ENCODE measurements around the gene MINDY4.

MINDY4 gene

DNA sequence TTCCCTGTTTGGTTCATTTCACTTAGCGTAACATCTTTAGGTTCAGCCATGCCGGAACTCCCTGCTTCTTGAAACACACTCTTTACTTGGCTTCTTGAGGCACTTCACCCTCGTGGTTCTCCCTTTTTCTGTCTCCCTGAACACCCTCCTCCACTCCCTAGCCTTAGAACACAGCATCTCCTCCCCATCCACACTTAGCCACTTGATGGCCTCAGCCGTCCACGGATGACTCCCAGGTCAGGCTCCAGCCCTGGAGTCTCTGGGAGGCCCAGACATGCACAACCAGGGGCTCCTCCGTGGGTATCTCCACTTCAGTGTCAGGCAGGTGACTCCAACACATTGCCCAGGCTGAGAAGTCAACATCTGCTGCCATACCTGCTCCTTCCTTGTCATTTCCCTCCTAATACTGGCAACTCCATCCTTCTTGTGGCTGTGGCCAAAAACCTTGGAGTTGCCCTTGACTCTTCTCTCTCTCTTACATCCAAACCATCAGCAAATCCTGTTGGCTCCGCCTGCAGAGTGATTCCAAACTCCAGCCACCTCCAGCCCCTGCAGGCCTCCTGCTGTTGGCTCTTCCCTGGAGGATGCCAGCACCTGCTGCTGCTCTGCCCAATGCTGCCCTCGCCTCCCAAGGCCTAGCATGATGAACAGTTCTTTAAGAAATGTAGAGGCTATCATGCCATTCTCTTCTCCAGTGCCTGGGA, 27.7 kb upstream of the MINDY4 start:
- DNase-seq = no peak

DNA sequence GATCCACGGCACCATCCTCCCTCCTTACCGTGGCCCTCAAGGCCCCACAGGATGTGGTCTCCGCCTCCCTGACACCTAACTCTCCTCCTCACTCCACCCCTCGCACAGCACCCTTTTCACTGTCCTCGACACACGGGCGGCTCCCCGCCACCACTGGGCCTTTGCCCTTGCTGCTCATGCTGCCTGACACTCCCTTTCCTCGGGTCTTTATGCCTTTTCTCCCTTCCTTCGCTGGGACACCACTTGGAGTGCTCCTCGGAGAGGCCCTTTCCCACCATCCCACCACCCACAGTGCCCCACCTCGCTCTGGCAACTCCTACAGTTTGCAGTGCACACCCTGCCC, 27.2 kb upstream of the MINDY4 start:
- DNase-seq = no peak

DNA sequence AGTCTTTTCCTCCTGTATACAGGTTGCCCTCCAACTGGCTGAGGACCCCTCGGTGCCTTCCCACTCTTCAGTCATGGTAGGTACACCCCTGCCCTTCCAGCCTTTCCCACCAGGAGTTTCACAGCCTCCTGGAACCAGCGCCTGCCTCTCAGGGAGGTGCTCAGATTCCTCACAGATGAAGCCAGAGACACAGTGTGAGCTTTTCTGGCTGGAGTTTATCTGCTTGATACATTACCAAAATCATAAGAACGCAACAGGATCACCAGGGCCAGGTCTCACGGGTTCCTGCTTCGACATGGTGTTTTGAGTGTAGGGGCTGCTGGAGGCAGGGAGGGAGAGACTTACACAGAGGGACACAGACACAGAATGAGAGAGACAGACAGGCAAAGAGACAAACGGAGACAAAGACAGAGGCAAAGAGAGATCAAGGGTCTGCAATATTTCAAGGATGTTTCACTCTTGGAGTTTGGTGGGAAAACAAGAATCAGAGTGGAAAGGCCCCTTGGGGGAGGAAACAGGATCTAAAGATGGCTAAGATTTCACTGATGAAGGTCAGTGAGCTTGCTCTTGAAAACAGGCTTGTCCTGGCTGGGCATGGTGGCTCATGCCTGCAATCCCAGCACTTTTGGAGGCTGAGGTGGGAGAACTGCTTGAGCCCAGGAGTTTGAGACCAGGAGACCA, 25.8 kb upstream of the MINDY4 start:
- DNase-seq = no peak

DNA sequence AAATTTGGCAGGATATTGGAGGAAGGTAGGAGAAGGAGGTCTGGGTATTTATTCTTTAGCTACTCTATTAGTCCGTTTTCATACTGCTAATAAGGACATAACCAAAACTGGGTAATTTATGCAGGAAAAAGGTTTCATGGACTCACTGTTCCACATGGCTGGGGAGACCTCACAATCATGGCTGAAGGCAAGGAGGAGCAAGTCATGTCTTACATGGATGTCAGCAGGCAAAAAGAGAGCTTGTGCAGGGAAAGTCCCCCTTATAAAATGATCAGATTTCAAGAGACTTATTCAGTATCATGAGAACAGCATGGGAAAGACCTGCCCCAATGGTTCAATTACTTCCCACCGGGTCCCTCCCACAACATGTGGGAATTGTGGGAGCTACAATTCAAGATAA, 21.2 kb upstream of the MINDY4 start:
- no peak for DNase-seq

DNA sequence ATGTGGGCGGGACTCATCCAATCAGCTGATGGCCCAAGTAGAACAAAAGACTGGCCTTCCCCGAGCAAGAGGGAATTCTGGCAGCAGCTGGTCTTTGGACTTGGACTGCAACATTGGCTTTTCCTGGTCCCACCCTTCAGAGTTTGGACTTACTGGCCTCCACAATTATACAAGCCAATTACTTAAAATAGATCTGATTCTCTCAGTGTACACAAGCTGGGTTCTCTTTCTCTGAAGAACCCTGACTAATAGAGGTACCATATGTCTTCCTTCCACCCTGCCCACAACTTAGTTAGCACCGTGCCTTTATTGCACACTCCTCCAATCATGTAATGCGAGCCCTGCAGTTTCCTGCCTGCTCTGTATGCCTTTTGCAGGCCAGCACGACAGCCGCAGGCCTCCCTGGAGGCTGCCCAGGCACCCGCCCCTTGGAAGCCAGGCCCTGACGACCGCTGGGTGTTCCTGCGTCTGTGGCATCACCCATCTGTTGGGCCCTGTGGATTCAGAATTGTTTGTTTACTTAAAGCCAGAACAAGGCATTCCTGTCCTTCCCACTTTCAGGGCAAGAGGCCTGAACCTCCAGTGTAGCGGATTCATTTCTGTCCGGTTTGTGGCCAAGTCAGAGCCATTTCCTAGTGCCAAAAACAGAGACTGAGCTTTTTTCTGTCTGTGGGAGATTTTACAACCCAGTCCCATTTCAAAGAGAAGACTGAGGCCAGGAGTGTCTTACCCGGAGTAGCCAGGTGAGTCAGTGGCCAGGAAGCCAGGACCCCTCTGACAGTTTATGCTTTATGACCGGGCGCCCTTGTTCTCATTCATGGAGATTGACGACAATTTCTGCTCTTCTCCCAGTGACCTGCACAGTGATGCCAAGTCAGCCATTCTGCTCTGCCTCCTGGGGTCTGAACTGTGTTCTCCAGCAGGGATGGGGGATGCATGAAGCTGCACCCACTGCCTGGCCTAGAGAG, 20.2 kb upstream of the MINDY4 start:
- no peak for DNase-seq

DNA sequence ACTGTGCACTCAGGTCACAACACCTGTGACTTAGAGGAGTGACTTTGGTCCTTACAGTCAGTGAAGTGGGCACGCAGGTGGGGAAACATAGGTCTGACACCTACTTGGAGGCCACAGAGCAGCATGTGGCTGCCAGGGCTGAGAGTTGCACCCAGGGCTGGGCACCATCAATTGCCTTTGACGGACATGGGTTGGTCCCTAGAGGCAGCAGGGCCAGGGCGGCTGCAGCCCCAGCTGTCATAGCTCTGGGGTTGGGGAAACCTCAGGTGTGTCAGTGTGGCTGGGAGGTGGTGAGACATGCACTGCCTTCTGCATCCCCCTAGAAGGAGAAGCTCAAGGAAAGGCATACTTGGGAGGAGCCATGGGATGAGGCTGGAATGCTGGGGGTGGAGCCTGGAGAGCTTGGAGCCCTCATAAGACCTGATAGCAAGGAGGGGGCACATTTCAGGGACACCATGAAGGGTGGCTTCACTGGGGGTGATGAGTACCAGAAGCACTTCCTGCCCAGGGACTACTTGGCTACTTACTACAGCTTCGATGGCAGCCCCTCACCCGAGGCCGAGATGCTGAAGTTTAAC, 19.4 kb upstream of the MINDY4 start, which contains the start of gene INMT:
INMT (plus strand) TSS at position 440 of the 578 bp plus-strand sequence; CDS start at position 456, 16 bp downstream.
- no peak for DNase-seq

DNA sequence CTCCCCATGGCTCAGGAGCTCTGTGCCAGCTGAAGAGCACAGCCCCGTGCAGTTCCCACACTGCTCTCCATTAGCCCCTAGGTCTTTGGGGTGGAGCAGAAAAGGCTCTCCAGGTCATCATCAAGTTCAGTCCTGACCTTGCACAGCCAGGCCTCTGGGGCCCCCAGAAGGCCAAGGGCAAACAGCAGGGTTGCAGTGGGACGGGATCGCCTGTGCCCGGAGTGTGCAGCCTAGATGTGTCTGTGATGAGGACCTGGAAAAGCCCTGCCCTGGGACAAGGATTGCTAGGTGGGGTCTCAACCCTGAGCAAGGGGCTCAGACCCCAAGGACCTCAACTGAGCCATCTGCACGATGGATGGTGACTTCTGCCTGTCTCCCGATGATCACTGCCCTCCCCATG, 18.7 kb upstream of the MINDY4 start:
- no peak for DNase-seq

DNA sequence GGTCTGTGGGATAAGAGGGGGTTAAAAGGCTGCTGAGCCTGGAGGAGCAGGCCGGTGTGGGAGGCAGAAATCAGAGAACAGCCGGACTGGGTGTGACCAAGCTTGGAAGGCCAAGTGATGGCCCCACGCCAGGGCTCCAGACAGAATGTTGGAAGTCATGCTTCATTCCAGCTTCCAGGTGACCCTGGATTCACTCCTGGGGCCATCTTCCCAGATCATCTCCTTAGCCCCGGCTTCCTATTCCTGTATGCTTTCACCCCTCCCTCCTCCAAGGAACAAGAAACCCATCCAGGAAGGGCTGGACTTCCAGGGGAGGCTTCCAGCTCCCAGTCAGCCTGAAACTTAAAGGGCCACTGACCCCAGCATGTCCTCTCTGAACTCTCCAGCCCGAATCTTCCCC, 18.2 kb upstream of the MINDY4 start:
- DNase-seq = no peak

DNA sequence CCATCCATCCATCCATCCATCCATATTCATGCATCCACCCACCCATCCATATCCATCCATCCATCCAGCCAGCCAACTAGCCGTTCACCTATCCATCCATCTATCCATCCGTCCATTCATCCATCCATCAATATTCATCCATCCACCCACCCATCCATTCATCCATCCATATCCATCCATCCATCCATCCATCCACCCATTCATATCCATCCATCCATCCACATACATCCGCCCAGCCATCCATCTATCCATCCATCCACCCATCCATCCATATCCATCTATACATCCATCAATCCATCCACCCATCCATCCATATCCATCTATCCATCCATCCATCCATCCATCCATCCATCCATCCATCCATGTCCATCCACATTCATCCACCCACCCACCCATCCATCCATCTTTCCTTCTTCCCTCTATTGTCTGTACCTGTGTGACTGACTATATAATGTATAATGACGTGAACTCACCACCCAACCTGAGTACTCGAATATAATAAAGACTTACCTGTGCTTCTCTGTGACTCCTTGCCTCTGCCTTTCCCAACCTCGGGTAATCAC, 16.8 kb upstream of the MINDY4 start:
- no peak for DNase-seq

DNA sequence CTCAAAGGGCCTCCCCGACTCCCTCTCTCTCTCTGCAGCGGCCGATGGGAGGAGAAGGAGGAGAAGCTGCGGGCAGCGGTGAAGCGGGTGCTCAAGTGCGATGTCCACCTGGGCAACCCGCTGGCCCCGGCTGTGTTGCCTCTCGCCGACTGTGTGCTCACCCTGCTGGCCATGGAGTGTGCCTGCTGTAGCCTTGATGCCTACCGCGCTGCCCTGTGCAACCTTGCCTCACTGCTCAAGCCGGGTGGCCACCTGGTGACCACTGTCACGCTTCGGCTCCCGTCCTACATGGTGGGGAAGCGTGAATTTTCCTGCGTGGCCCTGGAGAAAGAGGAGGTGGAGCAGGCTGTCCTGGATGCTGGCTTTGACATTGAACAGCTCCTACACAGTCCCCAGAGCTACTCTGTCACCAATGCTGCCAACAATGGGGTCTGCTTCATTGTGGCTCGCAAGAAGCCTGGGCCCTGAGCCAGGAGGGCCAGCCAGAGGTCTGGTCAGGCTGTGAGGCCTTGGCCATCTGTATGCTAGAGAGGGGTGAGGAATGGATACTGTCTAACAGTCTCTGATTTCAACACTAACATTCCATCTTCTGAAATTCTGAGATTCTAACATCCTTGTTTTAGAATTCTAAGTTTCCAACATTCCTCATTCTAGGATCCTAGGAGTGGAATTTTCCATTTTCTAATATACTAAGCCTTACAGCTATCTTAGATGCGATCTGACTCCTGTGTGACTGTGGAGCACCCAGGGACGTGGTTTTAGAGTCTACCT, 15.6 kb upstream of the MINDY4 start:
- no peak for DNase-seq

DNA sequence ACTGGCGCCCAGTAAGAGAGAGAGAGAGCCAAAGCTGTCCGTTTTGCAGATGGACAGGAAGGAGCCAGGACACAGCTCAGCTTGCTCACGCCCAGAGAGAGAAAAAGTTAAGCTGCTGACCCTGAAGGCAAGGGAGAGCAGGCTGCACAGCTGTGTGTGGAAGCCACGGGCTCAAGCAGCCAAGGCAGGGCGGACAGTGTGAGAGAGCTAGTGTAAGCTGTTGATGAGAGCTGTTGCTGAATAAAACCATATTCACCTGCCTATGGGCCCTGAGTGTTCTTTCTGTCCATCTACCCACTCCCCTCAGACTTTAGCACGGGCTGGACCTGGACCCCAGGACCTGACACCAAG, 13.9 kb upstream of the MINDY4 start:
- no peak for DNase-seq

DNA sequence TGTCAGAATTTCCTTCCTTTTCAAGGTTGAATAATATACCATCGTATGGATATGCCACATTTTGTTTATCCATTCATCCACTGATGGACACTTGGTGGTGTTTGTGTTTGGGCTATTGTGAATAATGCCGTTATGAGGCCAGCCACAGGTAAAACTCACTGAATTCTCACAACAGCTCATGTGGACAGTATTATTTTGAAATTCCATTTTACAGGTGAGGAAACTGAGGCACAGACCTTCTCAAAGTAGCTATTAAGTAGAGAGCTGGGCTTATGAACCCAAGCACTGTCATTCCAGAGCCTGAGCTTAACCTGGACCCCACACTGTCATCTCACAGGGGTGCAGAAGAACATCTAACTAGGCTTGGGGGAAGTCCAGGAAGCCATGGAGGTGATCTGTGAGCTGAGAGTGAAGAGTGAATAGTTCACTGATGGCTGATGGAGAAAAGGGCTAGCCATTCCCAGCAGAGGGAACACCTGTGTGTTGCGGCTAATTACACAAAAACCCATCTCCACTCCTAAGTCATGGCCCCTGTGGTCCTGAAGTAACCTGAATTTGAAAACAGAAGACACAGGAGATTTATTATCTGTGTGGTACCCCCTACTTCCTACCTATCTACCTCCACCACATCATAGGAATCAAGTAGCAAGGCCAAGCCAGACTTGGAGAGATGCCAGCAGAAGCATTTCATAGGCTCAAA, 10.6 kb upstream of the MINDY4 start:
- no peak for DNase-seq

DNA sequence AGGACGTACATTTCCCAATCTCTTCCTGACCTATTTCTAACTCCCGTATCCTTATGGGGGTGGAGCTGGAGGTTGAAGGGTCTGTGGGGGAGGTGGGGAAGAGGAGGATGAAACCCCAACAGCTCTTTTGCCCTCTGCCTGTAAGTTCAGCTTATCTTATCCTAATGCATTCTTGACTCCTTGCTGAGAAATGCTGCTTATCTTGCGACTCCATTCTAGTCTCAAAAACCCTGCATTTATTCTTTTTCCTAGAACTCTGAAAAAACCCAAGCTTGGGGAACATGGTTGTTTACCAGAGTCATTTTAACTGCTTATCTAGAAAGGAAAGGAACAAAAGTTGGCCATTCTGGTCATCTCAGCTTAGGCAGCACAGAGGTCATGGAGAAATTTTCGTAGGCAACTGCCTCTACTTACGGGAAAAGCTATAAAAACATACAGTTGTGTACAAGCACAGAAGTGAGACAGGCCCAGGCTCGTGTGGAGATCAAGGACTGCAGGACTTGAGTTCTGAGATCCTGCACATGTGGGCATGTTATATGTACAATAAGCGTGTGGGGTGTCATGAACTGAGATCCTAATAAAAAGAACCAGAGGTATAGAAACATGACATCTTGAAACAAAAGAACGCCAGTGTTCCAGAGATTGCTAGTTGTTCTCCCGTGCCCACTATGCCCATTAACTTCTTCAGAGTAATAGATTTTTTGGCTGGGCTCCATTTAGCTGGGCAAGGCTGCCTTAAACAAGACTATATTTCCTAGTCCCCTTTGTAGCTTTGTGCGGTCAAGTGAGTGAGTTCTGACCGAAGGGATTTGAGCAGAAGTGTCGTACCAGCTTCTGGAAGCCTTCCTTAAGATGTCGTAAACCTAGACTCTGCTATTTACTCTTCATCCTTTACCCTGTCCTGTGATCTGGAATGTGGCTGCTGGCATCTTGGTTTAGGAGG, 9.7 kb upstream of the MINDY4 start:
- DNase-seq = no peak

DNA sequence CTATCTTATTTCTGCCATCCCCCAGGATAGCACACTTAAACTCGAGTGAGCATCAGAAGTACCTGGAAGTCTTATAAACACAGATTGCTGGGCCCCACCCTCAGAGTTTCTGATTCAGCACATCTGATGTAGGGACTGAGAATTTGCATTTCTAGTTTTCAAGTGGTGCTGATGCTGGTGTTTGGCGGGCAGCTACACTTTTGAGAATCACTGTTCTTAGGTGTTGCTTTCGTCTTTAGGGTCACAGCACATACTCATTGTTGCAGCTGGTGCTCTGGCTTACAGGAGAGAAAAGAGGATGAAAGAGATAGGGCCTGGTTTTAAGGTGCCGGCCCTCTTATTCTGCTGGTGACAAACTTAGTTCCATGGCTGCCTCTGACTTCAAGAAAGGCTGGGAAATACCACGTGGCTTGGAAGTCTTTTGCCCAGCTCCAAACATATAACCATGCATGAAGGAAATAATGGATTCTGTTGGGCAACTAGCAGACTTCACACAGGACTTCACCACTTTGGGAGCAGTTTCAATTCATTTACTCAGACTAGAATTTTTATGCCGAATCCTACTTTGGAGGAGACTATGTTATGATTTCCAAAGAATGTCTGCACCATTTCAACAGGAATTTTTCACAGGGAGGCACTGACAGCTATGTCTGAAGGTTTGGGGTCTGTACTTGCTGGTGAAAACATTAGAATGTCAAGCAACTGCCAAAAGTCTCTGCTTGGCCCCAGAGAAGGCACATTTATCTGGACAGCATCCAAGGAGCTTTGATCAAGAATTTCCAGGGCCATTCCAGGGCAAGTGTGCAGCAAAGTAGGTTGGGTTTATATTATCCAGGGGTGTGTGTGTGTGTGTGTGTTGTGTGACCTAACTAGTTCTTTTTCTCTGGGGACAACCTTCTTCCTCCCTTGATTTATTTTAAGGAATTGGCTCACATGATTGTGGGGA, 6.9 kb upstream of the MINDY4 start:
- no peak for DNase-seq

DNA sequence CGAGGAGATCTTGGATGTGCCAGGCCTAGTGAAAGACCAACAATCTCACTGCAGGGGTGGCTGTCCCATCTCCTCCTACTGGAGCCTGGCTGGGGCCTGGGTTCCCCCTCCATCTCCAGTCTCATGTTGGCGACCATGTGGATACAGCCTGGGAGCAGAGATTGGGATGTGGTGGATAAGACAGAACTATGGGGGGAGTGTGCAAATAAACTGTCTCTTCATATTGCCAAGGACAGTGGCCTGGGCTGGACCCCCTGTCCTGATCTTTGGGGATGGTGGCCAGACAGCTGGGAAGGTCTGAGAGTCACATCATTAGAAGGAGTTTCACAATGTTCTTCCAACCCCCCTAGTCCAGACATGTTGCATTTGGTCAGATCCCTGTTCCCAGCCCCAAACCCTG, 5.8 kb upstream of the MINDY4 start:
- DNase-seq = no peak

DNA sequence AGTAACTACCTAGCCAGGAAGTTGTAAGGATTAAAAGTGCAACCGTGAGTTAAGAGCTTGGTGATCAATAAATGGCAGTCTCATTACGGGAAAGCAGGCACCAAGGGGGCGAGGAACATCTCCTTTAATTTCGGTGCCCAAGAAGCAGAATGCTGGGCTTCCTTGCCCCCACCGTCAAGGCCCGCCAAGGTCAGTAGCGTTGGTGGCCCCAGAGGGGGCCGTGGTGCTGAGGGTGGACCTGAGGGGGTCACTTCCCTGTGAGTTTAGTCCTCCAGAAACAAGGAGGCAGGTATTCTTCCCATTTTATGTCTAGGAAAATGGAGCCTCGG, 408 bp upstream of the MINDY4 start:
- no peak for DNase-seq

DNA sequence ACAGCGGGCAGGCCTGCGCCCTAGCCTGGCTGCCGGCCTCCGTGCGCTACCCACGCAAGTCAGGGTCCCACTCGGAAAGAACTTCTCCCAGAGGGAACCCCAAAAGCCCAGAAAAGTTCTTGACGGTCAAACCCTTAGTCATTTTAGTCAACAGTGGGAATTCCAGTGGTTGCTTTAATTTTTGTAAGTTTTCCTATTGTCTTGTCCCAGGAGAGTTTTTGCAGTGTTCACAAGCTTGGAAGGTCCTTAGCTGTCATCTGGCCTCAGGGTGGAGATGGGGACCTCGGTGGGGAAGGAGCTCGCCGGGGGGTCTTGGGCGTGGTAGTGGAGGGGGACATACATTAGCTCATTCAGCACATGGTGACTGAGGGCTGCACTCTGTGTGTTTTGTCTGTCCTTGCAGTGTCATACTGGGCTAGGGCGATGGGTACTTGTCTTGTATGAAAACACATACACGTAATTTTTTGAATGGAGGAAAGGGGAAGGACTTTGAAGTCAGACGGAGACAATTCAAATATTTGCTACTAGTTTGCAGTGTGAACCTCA, 736 bp downstream of the MINDY4 start:
- no peak for DNase-seq

DNA sequence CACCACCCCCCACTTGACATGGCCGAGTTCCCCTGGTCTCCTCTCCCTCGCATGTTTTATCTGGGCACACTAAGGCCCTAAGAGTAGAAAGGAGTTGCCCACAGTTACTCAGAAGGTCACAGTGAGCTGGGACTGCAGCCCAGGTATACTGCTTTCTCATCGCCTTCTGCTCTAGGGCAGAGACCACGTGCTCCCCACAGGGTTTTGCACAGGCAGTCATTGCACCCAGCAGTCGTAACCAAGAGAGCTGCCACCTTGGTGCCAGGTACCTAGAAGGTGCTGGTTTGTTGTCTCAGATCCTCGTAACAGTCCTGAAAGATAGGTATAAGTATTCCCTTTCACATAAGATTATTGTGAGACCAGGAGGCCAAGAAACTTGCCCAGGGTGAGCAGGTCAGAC, 1.8 kb downstream of the MINDY4 start:
- no peak for DNase-seq

DNA sequence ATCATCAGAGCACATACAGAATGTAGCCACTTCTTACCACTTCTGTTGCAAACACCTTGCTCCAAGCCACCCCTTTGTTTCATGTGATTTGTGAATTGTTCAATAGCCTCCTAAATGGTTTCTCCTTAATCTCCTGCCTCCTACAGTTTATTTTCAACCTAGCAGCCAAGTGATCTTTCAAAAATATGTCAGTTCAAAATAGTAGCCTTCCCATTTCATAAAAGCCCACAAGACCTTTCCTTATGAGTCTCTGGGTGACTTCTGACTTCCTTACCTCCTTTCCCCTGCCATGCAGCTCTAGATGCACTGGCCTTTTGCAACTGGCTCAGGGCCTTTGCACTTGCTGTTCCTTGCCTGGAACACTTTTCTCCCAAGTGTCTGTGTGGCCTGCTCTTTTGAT, 4.8 kb downstream of the MINDY4 start:
- DNase-seq = no peak
